ENCODE results near the gene PSTPIP1. TPM values are rescaled to one million over a fixed set of nuclear protein-coding genes. Genes with fewer than 3 reads are reported as not detected.

The PSTPIP1 gene
- total RNA-seq, 2 experiments from 2014 or later: 113 to 121 TPM

DNA sequence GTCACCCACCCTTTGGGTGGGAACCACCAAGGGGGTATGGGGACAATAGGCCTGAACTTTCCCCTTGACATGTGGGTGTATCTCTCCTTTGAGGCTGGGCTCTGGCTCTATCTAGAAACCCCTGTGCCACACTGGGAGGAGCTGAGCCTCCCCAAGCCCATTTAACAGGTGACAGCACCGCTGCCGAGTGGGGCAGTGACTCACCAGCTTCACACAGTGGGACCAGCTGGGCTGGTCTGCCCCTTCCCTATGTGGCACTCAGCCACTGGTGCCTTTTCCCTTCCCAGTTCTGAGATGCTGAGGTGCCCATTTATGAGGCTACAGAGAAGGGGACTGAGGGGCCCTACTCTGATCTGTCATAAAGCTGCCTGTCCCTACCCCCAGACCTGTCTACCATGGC, 5.1 kb downstream of the PSTPIP1 start:
- Mint-ChIP-seq H3K4me1 (ENCODE audit: low read depth) (peaks cover 76% of the 10 kb centered on the region), H3K27ac (peak overlapping the region; percentile 28), H3K9me3 (peaks cover 4% of the 10 kb centered on the region), H3K36me3 (ENCODE audit: low read depth) (peaks cover 73% of the 10 kb centered on the region), H3K27me3 (no peaks in the 10 kb centered on the region), H3K4me3 (peak overlapping the region; percentile 95)
- POLR2A ChIA-PET: interaction anchor here (1.1 to 1.7 kb wide), 4 partner anchors 11 to 125 kb away, joined by 3 to 7 read pairs (median 4); no protein-coding TSS in a partner anchor
- ATAC-seq (no peak), DNase-seq (peak; percentile 47)
- intact Hi-C loops (cut with micrococcal nuclease): no loop called here
- TF ChIP-seq, protein P1, sequence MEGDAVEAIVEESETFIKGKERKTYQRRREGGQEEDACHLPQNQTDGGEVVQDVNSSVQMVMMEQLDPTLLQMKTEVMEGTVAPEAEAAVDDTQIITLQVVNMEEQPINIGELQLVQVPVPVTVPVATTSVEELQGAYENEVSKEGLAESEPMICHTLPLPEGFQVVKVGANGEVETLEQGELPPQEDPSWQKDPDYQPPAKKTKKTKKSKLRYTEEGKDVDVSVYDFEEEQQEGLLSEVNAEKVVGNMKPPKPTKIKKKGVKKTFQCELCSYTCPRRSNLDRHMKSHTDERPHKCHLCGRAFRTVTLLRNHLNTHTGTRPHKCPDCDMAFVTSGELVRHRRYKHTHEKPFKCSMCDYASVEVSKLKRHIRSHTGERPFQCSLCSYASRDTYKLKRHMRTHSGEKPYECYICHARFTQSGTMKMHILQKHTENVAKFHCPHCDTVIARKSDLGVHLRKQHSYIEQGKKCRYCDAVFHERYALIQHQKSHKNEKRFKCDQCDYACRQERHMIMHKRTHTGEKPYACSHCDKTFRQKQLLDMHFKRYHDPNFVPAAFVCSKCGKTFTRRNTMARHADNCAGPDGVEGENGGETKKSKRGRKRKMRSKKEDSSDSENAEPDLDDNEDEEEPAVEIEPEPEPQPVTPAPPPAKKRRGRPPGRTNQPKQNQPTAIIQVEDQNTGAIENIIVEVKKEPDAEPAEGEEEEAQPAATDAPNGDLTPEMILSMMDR (IDR thresholded peaks at IDR 0.05): no peak
- CTCF ChIA-PET: interaction anchor here (1.1 kb wide), 2 partner anchors 11 to 27 kb away, joined by 3 read pairs; no protein-coding TSS in a partner anchor

DNA sequence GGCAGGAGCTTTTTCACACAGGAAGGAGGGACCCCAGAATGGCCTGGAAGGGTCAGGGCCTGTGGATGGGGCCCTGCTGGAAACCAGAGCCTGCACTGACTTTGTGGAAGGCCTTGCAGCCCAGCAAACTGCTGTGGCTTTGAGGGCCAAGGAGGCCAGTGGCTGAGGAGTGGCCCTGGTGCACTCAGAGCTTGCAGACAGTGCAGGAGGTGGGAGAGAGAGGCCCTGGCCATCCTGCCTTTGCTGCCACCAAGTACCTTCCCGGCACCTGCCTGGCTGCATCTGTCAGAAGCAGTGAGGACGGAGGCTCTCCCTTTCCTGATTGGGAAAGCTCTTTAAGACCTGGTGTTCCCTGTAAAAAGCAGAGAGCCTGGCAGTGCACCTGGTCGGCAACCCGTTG, 6.4 kb downstream of the PSTPIP1 start:
- TF ChIP-seq, protein P1 (IDR thresholded peaks at IDR 0.05): no peak
- ChIA-PET CTCF (interaction anchor here (1.1 to 1.5 kb wide), 2 partner anchors 21 to 27 kb away, joined by 3 read pairs; no protein-coding TSS in a partner anchor), POLR2A (interaction anchor here (0.7 to 1.5 kb wide), 5 partner anchors 12 to 449 kb away, joined by 3 to 6 read pairs (median 4); no protein-coding TSS in a partner anchor)
- peak overlapping the region; percentile 75 for H3K27ac Mint-ChIP-seq
- intact Hi-C loops (cut with micrococcal nuclease): no loop called here
- peaks cover 88% of the 10 kb centered on the region for H3K4me1 Mint-ChIP-seq (ENCODE audit: low read depth)
- peaks cover 71% of the 10 kb centered on the region for H3K36me3 Mint-ChIP-seq (ENCODE audit: low read depth)
- ATAC-seq (no peak), DNase-seq (no peak)
- H3K9me3 Mint-ChIP-seq: peaks cover 4% of the 10 kb centered on the region
- peak overlapping the region; percentile 2 for H3K4me3 Mint-ChIP-seq
- H3K27me3 Mint-ChIP-seq: no peaks in the 10 kb centered on the region

- ChIA-PET CTCF (interaction anchor here (1.1 to 1.5 kb wide), 2 partner anchors 20 to 27 kb away, joined by 3 read pairs; no protein-coding TSS in a partner anchor), POLR2A (interaction anchor here (0.7 to 1.5 kb wide), 4 partner anchors 11 to 449 kb away, joined by 3 to 6 read pairs (median 4); no protein-coding TSS in a partner anchor)
- no peak for ATAC-seq
- Mint-ChIP-seq H3K9me3 (peaks cover 4% of the 10 kb centered on the region), H3K27me3 (no peaks in the 10 kb centered on the region), H3K4me3 (peak overlapping the region; percentile 59), H3K4me1 (ENCODE audit: low read depth) (peaks cover 94% of the 10 kb centered on the region), H3K36me3 (ENCODE audit: low read depth) (peaks cover 73% of the 10 kb centered on the region), H3K27ac (peak overlapping the region; percentile 23)
- DNase-seq: no peak
- TF ChIP-seq, protein P1 (IDR thresholded peaks at IDR 0.05): no peak
- intact Hi-C loops (cut with micrococcal nuclease): no loop called here
Observed at GRCh38 chr15:77001966-77002365, 7.0 kb downstream of the PSTPIP1 start.

GRCh38 chr15:77002436-77002835, 7.5 kb downstream of the PSTPIP1 start:
- intact Hi-C loops (cut with micrococcal nuclease): no loop called here
- H3K9me3 Mint-ChIP-seq: peaks cover 4% of the 10 kb centered on the region
- ATAC-seq (no peak), DNase-seq (peak; percentile 51)
- CTCF ChIA-PET: interaction anchor here (0.9 kb wide), 1 partner anchor 32 kb away, joined by 3 read pairs; no protein-coding TSS in a partner anchor
- POLR2A ChIA-PET: interaction anchor here (1.0 to 3.0 kb wide), 6 partner anchors 9 to 24 kb away, joined by 3 to 11 read pairs (median 4); no protein-coding TSS in a partner anchor
- H3K4me1 Mint-ChIP-seq (ENCODE audit: low read depth): peaks cover 91% of the 10 kb centered on the region
- TF ChIP-seq, protein P1 (IDR thresholded peaks at IDR 0.05): no peak
- H3K4me3 Mint-ChIP-seq: peak overlapping the region; percentile 59
- H3K36me3 Mint-ChIP-seq (ENCODE audit: low read depth): peaks cover 72% of the 10 kb centered on the region
- no peaks in the 10 kb centered on the region for H3K27me3 Mint-ChIP-seq
- H3K27ac Mint-ChIP-seq: peak overlapping the region; percentile 93
